SH-SY5Y (cell line): ENCODE results near the gene HENMT1.

Experiments
- GATA2 ChIP-seq: IDR thresholded peaks from 2 replicates; pipeline ENCODE4 v1.6.1; 2011; ENCODE audit warnings: mild to moderate bottlenecking, low read depth, low read length
- GATA3 ChIP-seq: IDR thresholded peaks from 2 replicates; pipeline ENCODE4 v1.6.1; 2011; ENCODE audit warnings: low read depth, mild to moderate bottlenecking, low read length, moderate library complexity

DNA sequence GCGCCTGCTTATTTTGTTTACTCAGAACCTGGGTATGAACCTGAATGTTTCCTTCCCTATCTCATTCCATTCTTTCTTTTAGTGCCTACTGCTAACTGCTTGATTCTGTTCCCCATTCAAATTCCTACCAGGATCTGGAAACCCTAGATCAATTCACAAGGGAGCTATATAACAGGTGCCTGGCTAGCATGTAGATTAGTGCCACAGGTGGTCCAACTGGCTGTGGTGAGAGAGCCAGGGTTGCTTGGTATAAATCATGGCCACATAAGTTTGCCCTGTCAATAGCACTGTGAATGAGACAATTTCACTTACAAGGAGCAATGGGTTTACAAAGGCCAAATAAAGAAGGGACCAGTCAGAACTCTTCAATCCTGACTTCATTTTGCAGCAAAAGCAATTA is 24.6 kb upstream of the HENMT1 start:
- TF ChIP-seq GATA2 (no peak), GATA3 (no peak)
